GM12878 (cell line): ENCODE data around the gene PPM1A. TPM values are rescaled to one million over a fixed set of nuclear protein-coding genes. Genes with fewer than 3 reads are reported as not detected.

Experiments
- ATAC-seq: fragments of 200-7000 bp; cut with Tn5 transposase; 3 replicates; pipeline ENCODE4 v1.9.1; 2020; ENCODE audit warnings: mild to moderate bottlenecking, moderate library complexity
- BruUV-seq: library from RNA; stranded (reverse); fragments of 400-500 nt; replicated peaks from 2 replicates; lab custom pipeline; 2021; lab: Mats Ljungman, UMichigan
- CTCF ChIA-PET: fragments of 300-600 bp; sonication (Branson Sonifier 250); formaldehyde crosslinking; extraction: SDS; loops from one replicate; lab custom pipeline; 2021; ENCODE audit warnings: inconsistent platforms; lab: Yijun Ruan, JAX
- POLR2A ChIA-PET: fragments of 350-600 bp; formaldehyde crosslinking; extraction: SDS; loops from one replicate; lab custom pipeline; 2021; ENCODE audit warnings: inconsistent platforms; lab: Charles Lee
- RAD21 ChIA-PET: fragments of 300-600 bp; sonication (Branson Sonifier 250); formaldehyde crosslinking; loops from one replicate; lab custom pipeline; 2023; ENCODE audit warnings: antibody characterized with exemption; ENCODE audit not compliant: unreplicated experiment; lab: Charles Lee
- SMC1A ChIA-PET: fragments of 300-600 bp; sonication (Branson Sonifier 250); formaldehyde crosslinking; loops from one replicate; lab custom pipeline; 2023; ENCODE audit not compliant: unreplicated experiment, uncharacterized antibody; lab: Charles Lee
- DNase-seq: peaks from one replicate; pipeline ENCODE4 v3.0.0-alpha.2; 2011; ENCODE audit warnings: low read depth, low spot score
- FAIRE-seq: peaks from 3 replicates; lab custom pipeline; 2011; peaks lifted over from hg19 to GRCh38; lab: Jason Lieb, UNC
- H2AFZ ChIP-seq: 2 replicates; pipeline ENCODE4 v1.6.0; 2011; ENCODE audit warnings: low read depth, low read length, control low read depth; ENCODE audit not compliant: control insufficient read depth
- H3K27ac ChIP-seq: 2 replicates; pipeline ENCODE4 v1.5.1; 2011; ENCODE audit warnings: control low read depth; ENCODE audit not compliant: control insufficient read depth, insufficient read depth
- H3K27me3 ChIP-seq, 2 experiments: replicated peaks in 1 of 2; 2 replicates each; pipeline versions ENCODE4 v1.6.0 to v1.6.1; 2011; ENCODE audit warnings: low read length in 1 of 2; ENCODE audit not compliant: control insufficient read depth in 2 of 2, insufficient read depth in 2 of 2
- H3K36me3 ChIP-seq, 2 experiments: 2 replicates each; pipeline ENCODE4 v1.5.1; 2011; ENCODE audit warnings: low read length in 1 of 2; ENCODE audit not compliant: control insufficient read depth in 2 of 2, insufficient read depth in 2 of 2
- H3K4me1 ChIP-seq: 2 replicates; pipeline ENCODE4 v1.6.1; 2011; ENCODE audit warnings: mild to moderate bottlenecking, low read length, moderate library complexity, mixed read lengths; ENCODE audit not compliant: control insufficient read depth, insufficient read depth
- H3K4me2 ChIP-seq: 2 replicates; pipeline ENCODE4 v1.6.0; 2011; ENCODE audit warnings: control low read depth; ENCODE audit not compliant: control insufficient read depth, insufficient read depth
- H3K4me3 ChIP-seq: fragments of 200-600 bp; sonication (generic); 2 replicates; pipeline ENCODE4 v1.5.1; 2016
- H3K79me2 ChIP-seq: 2 replicates; pipeline ENCODE4 v1.6.0; 2011; ENCODE audit warnings: low read length; ENCODE audit not compliant: control insufficient read depth, insufficient read depth
- H3K9ac ChIP-seq: 2 replicates; pipeline ENCODE4 v1.8.0; 2011; ENCODE audit warnings: low read length, control low read depth, mixed read lengths; ENCODE audit not compliant: control insufficient read depth, insufficient read depth
- H3K9me3 ChIP-seq: replicated peaks from 3 replicates; pipeline ENCODE4 v1.5.1; 2011; ENCODE audit warnings: mild to moderate bottlenecking, low read length; ENCODE audit not compliant: control insufficient read depth, insufficient read depth
- H4K20me1 ChIP-seq: 2 replicates; pipeline ENCODE4 v1.6.0; 2011; ENCODE audit not compliant: control insufficient read depth, insufficient read depth
- ASH2L ChIP-seq: fragments of 300-600, 200-600 bp; sonication (generic); IDR thresholded peaks from 2 replicates; pipeline ENCODE4 v1.6.1; 2017; ENCODE audit warnings: low read depth, mild to moderate bottlenecking, borderline replicate concordance
- BCL11A ChIP-seq: IDR thresholded peaks from 2 replicates; pipeline ENCODE4 v1.6.1; 2011; ENCODE audit warnings: low read depth, low read length
- CHD4 ChIP-seq: fragments of 200-600 bp; sonication (generic); IDR thresholded peaks from 2 replicates; pipeline ENCODE4 v1.6.1; 2016; ENCODE audit warnings: mild to moderate bottlenecking
- EP300 ChIP-seq, 2 experiments: fragments of 150-350 bp in 1 of 2; IDR thresholded peaks; 2 replicates each; pipeline ENCODE4 v1.6.1; 2011 to 2012; ENCODE audit warnings: low read depth in 2 of 2, low read length in 2 of 2, borderline replicate concordance in 1 of 2, improper control_type of control experiment in 1 of 2, inconsistent platforms in 1 of 2; ENCODE audit not compliant: control insufficient read depth in 1 of 2
- FOS ChIP-seq: IDR thresholded peaks from 3 replicates; pipeline ENCODE4 v1.6.1; 2011; ENCODE audit warnings: borderline replicate concordance; ENCODE audit not compliant: insufficient read length; ENCODE audit errors: extremely low read depth
- MEF2B ChIP-seq: fragments of 450-650 bp; IDR thresholded peaks from 2 replicates; pipeline ENCODE4 v1.6.1; 2018; ENCODE audit warnings: mild to moderate bottlenecking, moderate library complexity; ENCODE audit not compliant: partially characterized antibody, poor library complexity, severe bottlenecking
- NBN ChIP-seq: fragments of 450-650 bp; IDR thresholded peaks from 2 replicates; pipeline ENCODE4 v1.6.1; 2016
- NFYA ChIP-seq: IDR thresholded peaks from 2 replicates; pipeline ENCODE4 v1.6.1; 2011; ENCODE audit warnings: low read depth, mild to moderate bottlenecking, low read length, improper control_type of control experiment, borderline replicate concordance
- RCOR1 ChIP-seq: conservative IDR thresholded peaks from 2 replicates; pipeline ENCODE4 v1.6.1; 2012; ENCODE audit warnings: low read depth, low read length, improper control_type of control experiment
- SPI1 ChIP-seq: IDR thresholded peaks from 2 replicates; pipeline ENCODE4 v1.6.1; 2011; ENCODE audit warnings: low read depth, mild to moderate bottlenecking, low read length, moderate library complexity, borderline replicate concordance; ENCODE audit not compliant: insufficient read depth
- SREBF2 ChIP-seq: IDR thresholded peaks from 2 replicates; pipeline ENCODE4 v1.6.1; 2012; ENCODE audit warnings: mild to moderate bottlenecking, low read length
- STAT1 ChIP-seq: fragments of 450-650 bp; conservative IDR thresholded peaks from 2 replicates; pipeline ENCODE4 v1.6.1; 2014; ENCODE audit warnings: antibody characterized with exemption, mild to moderate bottlenecking
- YBX1 ChIP-seq: fragments of 450-650 bp; IDR thresholded peaks from 2 replicates; pipeline ENCODE4 v1.6.1; 2016; ENCODE audit warnings: antibody characterized with exemption
- ZBED1 ChIP-seq: IDR thresholded peaks from 2 replicates; pipeline ENCODE4 v1.6.1; 2016; ENCODE audit warnings: borderline replicate concordance
- ZNF384 ChIP-seq: IDR thresholded peaks from 2 replicates; pipeline ENCODE4 v1.6.1; 2012; ENCODE audit warnings: low read depth, mild to moderate bottlenecking, low read length, improper control_type of control experiment, borderline replicate concordance
- WGBS: methylation state at CpG from one replicate; pipeline ENCODE4 v1.1.6; 2016; ENCODE audit warnings: low lambda C conversion rate; ENCODE audit not compliant: insufficient replicate concordance, insufficient coverage; ENCODE audit errors: missing lambda C conversion rate; 5-methylcytosine and 5-hydroxymethylcytosine counted together
- in situ Hi-C: fragments of 300-500 bp; cut with MboI; formaldehyde crosslinking; loops from 9 replicates; pipeline ENCODE4 v1.14.3; 2018; ENCODE audit warnings: mixed read lengths
- intact Hi-C: fragments of 100-400 bp; cut with micrococcal nuclease; formaldehyde crosslinking; loops from one replicate; pipeline ENCODE4 v1.14.2; 2022; ENCODE audit not compliant: unreplicated experiment
- polyA plus RNA-seq, 11 experiments: library from polyadenylated mRNA; depleted of rRNA in 4 of 11; unstranded in 6 of 11; stranded (reverse) in 5 of 11; fragments of >200 nt; fragmentation: Nextera tagmentation in 4 of 11; fragmentation: Illumina TruSeq in 1 of 11; extraction: Ambion mirVana in 4 of 11; extraction: Trizol in 1 of 11; gene quantifications; 1 replicate in 1 of 11; 2 replicates in 10 of 11; pipeline versions ENCODE4 v1.2.1 to v1.2.3, GENCODE V29; 2011 to 2016; ENCODE audit warnings: inconsistent platforms in 2 of 11, missing spikeins in 2 of 11, low read depth in 1 of 11
- total RNA-seq, 4 experiments: library from RNA; depleted of rRNA in 3 of 4; stranded (reverse); fragments of >200 nt in 3 of 4; fragmentation: Illumina TruSeq in 1 of 4; extraction: Trizol in 1 of 4; gene quantifications; 2 replicates each; pipeline versions ENCODE4 v1.2.1 to v1.2.3, GENCODE V29; 2013 to 2021
- TF ChIP-seq, protein P1 (sequence below): IDR thresholded peaks from 2 replicates; pipeline ENCODE4 v1.6.1; 2011; ENCODE audit warnings: low read depth, mild to moderate bottlenecking, low read length, moderate library complexity, borderline replicate concordance; ENCODE audit errors: extremely low read depth
- TF ChIP-seq, protein P2 (sequence below): fragments of 450-650 bp; formaldehyde crosslinking; IDR thresholded peaks from 2 replicates; pipeline ENCODE4 v1.4.0; 2022; ENCODE audit warnings: mild to moderate bottlenecking, moderate library complexity
- TF ChIP-seq, protein P3 (sequence below): fragments of 150-350 bp; IDR thresholded peaks from 2 replicates; pipeline ENCODE4 v1.6.1; 2014; ENCODE audit warnings: mild to moderate bottlenecking, low read depth, low read length

Gene PPM1A
- total and polyA plus RNA-seq, 10 of the 15 experiments (the other 5 are each of a cell fraction or from before 2014, with no cell fraction given): 16.8 to 124 (median 47.0) TPM

DNA sequence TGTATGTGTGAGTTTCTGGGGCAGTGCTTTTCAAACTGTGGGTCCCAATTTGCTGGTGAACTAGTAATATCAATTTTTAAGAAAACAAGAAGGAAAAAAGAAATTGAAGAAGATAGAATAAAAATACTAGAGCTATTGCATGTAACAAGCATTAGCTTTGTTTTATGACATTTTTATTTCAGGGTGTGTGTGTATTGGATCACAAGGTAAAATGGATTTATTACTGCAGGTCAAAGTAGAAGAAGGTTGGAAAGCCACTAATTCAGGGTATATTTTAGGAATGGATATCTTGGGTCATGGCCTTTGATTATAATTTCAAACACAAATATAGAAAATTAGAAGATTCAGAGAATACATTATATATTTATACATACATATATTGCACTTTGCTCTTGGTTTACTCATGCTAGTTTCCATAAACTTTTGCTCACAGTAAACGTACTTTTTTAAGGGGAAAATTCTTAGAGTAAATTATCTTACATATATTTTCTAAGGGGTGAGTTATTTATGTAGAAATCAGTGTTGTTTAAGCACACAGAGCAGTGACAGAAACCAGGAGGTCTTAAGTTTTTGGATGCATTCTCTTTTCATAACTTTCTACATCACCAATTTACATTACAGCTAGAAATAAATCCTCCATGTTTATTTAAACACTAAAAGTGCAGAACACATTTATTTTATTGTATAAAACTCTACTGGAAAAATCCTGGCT is 34.5 kb upstream of the PPM1A start:
- in situ Hi-C loops (no loop called here), intact Hi-C loops (no loop called here)
- DNase-seq: no peak
- CTCF ChIA-PET: interaction anchor here (1.0 to 6.3 kb wide), 10 partner anchors 8 to 133 kb away, joined by 3 to 38 read pairs (median 8); partner anchors contain the start of gene PPM1A
- SMC1A ChIA-PET: interaction anchor here (0.7 to 17.6 kb wide), 12 partner anchors 10 to 117 kb away, joined by 3 to 303 read pairs (median 7); partner anchors contain the start of gene PPM1A
- Histone ChIP-seq H3K4me1 (peaks cover 35% of the 10 kb centered on the region), H2AFZ (no peak overlapping the region), H4K20me1 (no peaks in the 10 kb centered on the region), H3K79me2 (no peaks in the 10 kb centered on the region), H3K4me2 (no peak overlapping the region; the same call in 1 of the 2 replicates), H3K9me3 (no peaks in the 10 kb centered on the region), H3K9ac (no peak overlapping the region), H3K27me3 (no peaks in the 10 kb centered on the region), H3K4me3 (no peak overlapping the region), H3K27ac (peak overlapping the region; percentile 93; the same call in 1 of the 2 replicates), H3K36me3 (no peaks in the 10 kb centered on the region)
- 45% methylated on average over 1 of the region's 1 CpG for WGBS
- POLR2A ChIA-PET: interaction anchor here (1.5 to 15.6 kb wide), 5 partner anchors 10 to 116 kb away, joined by 3 to 251 read pairs (median 92); partner anchors contain the start of gene PPM1A
- RAD21 ChIA-PET: interaction anchor here (1.1 to 15.8 kb wide), 8 partner anchors 8 to 114 kb away, joined by 3 to 446 read pairs (median 10); partner anchors contain the start of gene PPM1A
- ATAC-seq: no peak
- BruUV-seq: no TSS peak
- no peak for FAIRE-seq
- TF ChIP-seq SPI1: no peak
- TF ChIP-seq BCL11A: no peak
- no peak for TF ChIP-seq MEF2B
- no peak for TF ChIP-seq ZBED1
- TF ChIP-seq CHD4: no peak
- TF ChIP-seq ZNF384: no peak
- TF ChIP-seq YBX1: no peak
- TF ChIP-seq EP300 (IDR thresholded peaks at IDR 0.05; ENCODE audit: borderline replicate concordance in 1 of 2, control insufficient read depth in 1 of 2, low read depth in 2 of 2, low read length in 2 of 2): no peak
- TF ChIP-seq, protein P1, sequence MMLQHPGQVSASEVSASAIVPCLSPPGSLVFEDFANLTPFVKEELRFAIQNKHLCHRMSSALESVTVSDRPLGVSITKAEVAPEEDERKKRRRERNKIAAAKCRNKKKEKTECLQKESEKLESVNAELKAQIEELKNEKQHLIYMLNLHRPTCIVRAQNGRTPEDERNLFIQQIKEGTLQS: no peak
- no peak for TF ChIP-seq NFYA
- TF ChIP-seq, protein P2, sequence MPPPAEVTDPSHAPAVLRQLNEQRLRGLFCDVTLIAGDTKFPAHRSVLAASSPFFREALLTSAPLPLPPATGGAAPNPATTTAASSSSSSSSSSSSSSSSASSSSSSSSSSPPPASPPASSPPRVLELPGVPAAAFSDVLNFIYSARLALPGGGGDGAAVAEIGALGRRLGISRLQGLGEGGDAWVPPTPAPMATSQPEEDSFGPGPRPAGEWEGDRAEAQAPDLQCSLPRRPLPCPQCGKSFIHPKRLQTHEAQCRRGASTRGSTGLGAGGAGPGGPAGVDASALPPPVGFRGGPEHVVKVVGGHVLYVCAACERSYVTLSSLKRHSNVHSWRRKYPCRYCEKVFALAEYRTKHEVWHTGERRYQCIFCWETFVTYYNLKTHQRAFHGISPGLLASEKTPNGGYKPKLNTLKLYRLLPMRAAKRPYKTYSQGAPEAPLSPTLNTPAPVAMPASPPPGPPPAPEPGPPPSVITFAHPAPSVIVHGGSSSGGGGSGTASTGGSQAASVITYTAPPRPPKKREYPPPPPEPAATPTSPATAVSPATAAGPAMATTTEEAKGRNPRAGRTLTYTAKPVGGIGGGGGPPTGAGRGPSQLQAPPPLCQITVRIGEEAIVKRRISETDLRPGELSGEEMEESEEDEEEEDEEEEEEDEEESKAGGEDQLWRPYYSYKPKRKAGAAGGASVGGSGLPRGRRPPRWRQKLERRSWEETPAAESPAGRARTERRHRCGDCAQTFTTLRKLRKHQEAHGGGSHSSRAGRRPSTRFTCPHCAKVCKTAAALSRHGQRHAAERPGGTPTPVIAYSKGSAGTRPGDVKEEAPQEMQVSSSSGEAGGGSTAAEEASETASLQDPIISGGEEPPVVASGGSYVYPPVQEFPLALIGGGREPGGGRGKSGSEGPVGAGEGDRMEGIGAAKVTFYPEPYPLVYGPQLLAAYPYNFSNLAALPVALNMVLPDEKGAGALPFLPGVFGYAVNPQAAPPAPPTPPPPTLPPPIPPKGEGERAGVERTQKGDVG: no peak
- no peak for TF ChIP-seq FOS
- TF ChIP-seq, protein P3, sequence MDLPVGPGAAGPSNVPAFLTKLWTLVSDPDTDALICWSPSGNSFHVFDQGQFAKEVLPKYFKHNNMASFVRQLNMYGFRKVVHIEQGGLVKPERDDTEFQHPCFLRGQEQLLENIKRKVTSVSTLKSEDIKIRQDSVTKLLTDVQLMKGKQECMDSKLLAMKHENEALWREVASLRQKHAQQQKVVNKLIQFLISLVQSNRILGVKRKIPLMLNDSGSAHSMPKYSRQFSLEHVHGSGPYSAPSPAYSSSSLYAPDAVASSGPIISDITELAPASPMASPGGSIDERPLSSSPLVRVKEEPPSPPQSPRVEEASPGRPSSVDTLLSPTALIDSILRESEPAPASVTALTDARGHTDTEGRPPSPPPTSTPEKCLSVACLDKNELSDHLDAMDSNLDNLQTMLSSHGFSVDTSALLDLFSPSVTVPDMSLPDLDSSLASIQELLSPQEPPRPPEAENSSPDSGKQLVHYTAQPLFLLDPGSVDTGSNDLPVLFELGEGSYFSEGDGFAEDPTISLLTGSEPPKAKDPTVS: no peak
- TF ChIP-seq STAT1: no peak
- TF ChIP-seq ASH2L: no peak
- no peak for TF ChIP-seq SREBF2
- TF ChIP-seq RCOR1: no peak
- TF ChIP-seq NBN: no peak
